Calu3 (cell line): ENCODE data around the gene MARCHF6. TPM values are rescaled to one million over a fixed set of nuclear protein-coding genes. Genes with fewer than 3 reads are reported as not detected.
A peak's percentile ranks its signal among the peaks of the same experiment; 100 is the strongest.

Experiments
- BruUV-seq: library from RNA; stranded (reverse); fragments of 400-500 nt; replicated peaks from 2 replicates; lab custom pipeline; 2021; lab: Mats Ljungman, UMichigan
- CTCF ChIA-PET: fragments of 300-600 bp; sonication (Branson Sonifier 250); formaldehyde crosslinking; loops from one replicate; lab custom pipeline; 2022; ENCODE audit warnings: antibody characterized with exemption; lab: Charles Lee
- DNase-seq: peaks from one replicate; pipeline ENCODE4 v3.0.0; 2022
- H3K27ac Mint-ChIP-seq: one replicate; pipeline ENCODE4 v1.8.0; 2022; ENCODE audit warnings: mixed read lengths; ENCODE audit not compliant: unreplicated experiment
- H3K27me3 Mint-ChIP-seq: one replicate; pipeline ENCODE4 v1.8.0; 2022; ENCODE audit warnings: mixed read lengths; ENCODE audit not compliant: unreplicated experiment
- H3K36me3 Mint-ChIP-seq: one replicate; pipeline ENCODE4 v1.8.0; 2022; ENCODE audit warnings: mild to moderate bottlenecking, moderate library complexity, mixed read lengths; ENCODE audit not compliant: insufficient read depth, unreplicated experiment
- H3K4me1 Mint-ChIP-seq: one replicate; pipeline ENCODE4 v1.8.0; 2022; ENCODE audit warnings: mild to moderate bottlenecking, low read depth, mixed read lengths; ENCODE audit not compliant: unreplicated experiment
- H3K4me3 Mint-ChIP-seq: one replicate; pipeline ENCODE4 v1.8.0; 2022; ENCODE audit warnings: mild to moderate bottlenecking, low read depth, moderate library complexity, mixed read lengths; ENCODE audit not compliant: unreplicated experiment
- H3K9me3 Mint-ChIP-seq: one replicate; pipeline ENCODE4 v1.8.0; 2022; ENCODE audit warnings: low read depth, mixed read lengths; ENCODE audit not compliant: unreplicated experiment
- CTCF ChIP-seq: fragments of 200-600 bp; IDR thresholded peaks from one replicate; pipeline ENCODE4 v1.8.0; 2022; ENCODE audit warnings: antibody characterized with exemption; ENCODE audit not compliant: unreplicated experiment
- intact Hi-C: fragments of 100-400 bp; cut with micrococcal nuclease; formaldehyde crosslinking; loops from one replicate; pipeline ENCODE4 v1.10.0; 2022; ENCODE audit not compliant: unreplicated experiment
- total RNA-seq: library from RNA; stranded (reverse); gene quantifications from 2 replicates; pipeline ENCODE4 v1.2.3, GENCODE V29; 2022

Gene MARCHF6
- total RNA-seq, 1 experiment from 2014 or later: 160 TPM

- peak overlapping the region; percentile 33 for H3K27ac Mint-ChIP-seq
- no TSS peak for BruUV-seq
- peaks cover 13% of the 10 kb centered on the region for H3K36me3 Mint-ChIP-seq
- CTCF ChIA-PET: interaction anchor here (0.5 to 1.8 kb wide), 4 partner anchors 10 to 80 kb away, joined by 3 to 22 read pairs (median 4); partner anchors contain the start of gene MARCHF6
- H3K4me3 Mint-ChIP-seq: no peak overlapping the region
- DNase-seq: no peak
- H3K4me1 Mint-ChIP-seq: peaks cover 34% of the 10 kb centered on the region
- no peaks in the 10 kb centered on the region for H3K27me3 Mint-ChIP-seq
- intact Hi-C loops: loop anchor here (1.0 kb wide), 1 partner anchor 79 kb away; no protein-coding TSS in a partner anchor
- TF ChIP-seq CTCF: no peak
- no peaks in the 10 kb centered on the region for H3K9me3 Mint-ChIP-seq
Observed at GRCh38 chr5:10363519-10364185, 10.2 kb downstream of the MARCHF6 start.

GRCh38 chr5:10364186-10364689 is 10.7 kb downstream of the MARCHF6 start:
- no TSS peak for BruUV-seq
- CTCF ChIA-PET: interaction anchor here (0.5 to 1.8 kb wide), 4 partner anchors 11 to 80 kb away, joined by 3 to 22 read pairs (median 4); partner anchors contain the start of gene MARCHF6
- peak; percentile 39 for DNase-seq
- peak; percentile 48 for TF ChIP-seq CTCF
- peaks cover 13% of the 10 kb centered on the region for H3K36me3 Mint-ChIP-seq
- intact Hi-C loops: no loop called here
- H3K4me3 Mint-ChIP-seq: no peak overlapping the region
- H3K9me3 Mint-ChIP-seq: no peaks in the 10 kb centered on the region
- H3K27me3 Mint-ChIP-seq: no peaks in the 10 kb centered on the region
- H3K27ac Mint-ChIP-seq: peak overlapping the region; percentile 33
- peaks cover 34% of the 10 kb centered on the region for H3K4me1 Mint-ChIP-seq

- H3K4me1 Mint-ChIP-seq: peaks cover 33% of the 10 kb centered on the region
- no TSS peak for BruUV-seq
- H3K9me3 Mint-ChIP-seq: no peaks in the 10 kb centered on the region
- intact Hi-C loops: loop anchor here (1.0 kb wide), 1 partner anchor 7 kb away; no protein-coding TSS in a partner anchor
- no peaks in the 10 kb centered on the region for H3K27me3 Mint-ChIP-seq
- no peak for TF ChIP-seq CTCF
- peaks cover 5% of the 10 kb centered on the region for H3K36me3 Mint-ChIP-seq
- DNase-seq: no peak
- CTCF ChIA-PET: no interaction called here
- no peak overlapping the region for H3K4me3 Mint-ChIP-seq
- no peak overlapping the region for H3K27ac Mint-ChIP-seq
Observed at GRCh38 chr5:10365782-10366181, 12.3 kb downstream of the MARCHF6 start.

GRCh38 chr5:10366310-10367272 is 13.1 kb downstream of the MARCHF6 start:
- BruUV-seq: no TSS peak
- intact Hi-C loops: loop anchor here (1.0 kb wide), 1 partner anchor 8 kb away; no protein-coding TSS in a partner anchor
- no peaks in the 10 kb centered on the region for H3K27me3 Mint-ChIP-seq
- peak overlapping the region; percentile 14 for H3K27ac Mint-ChIP-seq
- H3K36me3 Mint-ChIP-seq: peaks cover 10% of the 10 kb centered on the region
- peak overlapping the region; percentile 1 for H3K4me3 Mint-ChIP-seq
- peaks cover 35% of the 10 kb centered on the region for H3K4me1 Mint-ChIP-seq
- H3K9me3 Mint-ChIP-seq: peaks cover 3% of the 10 kb centered on the region
- DNase-seq: peak; percentile 68
- CTCF ChIA-PET: interaction anchor here (1.4 to 1.7 kb wide), 2 partner anchors 10 to 12 kb away, joined by 3 to 5 read pairs; no protein-coding TSS in a partner anchor
- TF ChIP-seq CTCF: no peak
